ENCODE measurements around the gene RIMS1. TPM values are rescaled to one million over a fixed set of nuclear protein-coding genes. Genes with fewer than 3 reads are reported as not detected.

RIMS1 gene
- total and polyA plus RNA-seq, 12 donors = 0.06 to 9.2 (median 1.5) TPM; not detected in 2

GRCh38 chr6:72275888-72276287, 389.5 kb downstream of the RIMS1 start:
- H3K4me1 ChIP-seq (replicated peaks in 1 of 2) = no peaks in the 10 kb centered on the region
- no peaks in the 10 kb centered on the region for H3K36me3 ChIP-seq (replicated peaks in 1 of 2)
- H3K27me3 ChIP-seq = no peaks in the 10 kb centered on the region
- TF ChIP-seq CTCF (IDR thresholded peaks at IDR 0.05) = no peak
- TF ChIP-seq POLR2A (IDR thresholded peaks at IDR 0.05) = no peak
- WGBS, 4 donors = 46 to 70% (median 60%) methylated on average over 1 of the region's 1 CpG
- no peak for DNase-seq
- no peaks in the 10 kb centered on the region for H3K9me3 ChIP-seq (replicated peaks in 1 of 3)
- no peak overlapping the region for H3K27ac ChIP-seq
- intact Hi-C loops (cut with DNase I) = no loop called here
- H3K4me3 ChIP-seq = no peak overlapping the region

GRCh38 chr6:72282201-72282600, 395.9 kb downstream of the RIMS1 start:
- no peaks in the 10 kb centered on the region for H3K9me3 ChIP-seq (replicated peaks in 1 of 3)
- H3K4me1 ChIP-seq (replicated peaks in 1 of 2) = no peaks in the 10 kb centered on the region
- H3K27me3 ChIP-seq = no peaks in the 10 kb centered on the region
- no peak for DNase-seq
- no peak overlapping the region for H3K27ac ChIP-seq
- TF ChIP-seq CTCF (IDR thresholded peaks at IDR 0.05) (no peak), POLR2A (IDR thresholded peaks at IDR 0.05) (no peak)
- intact Hi-C loops (cut with DNase I) = no loop called here
- no peak overlapping the region for H3K4me3 ChIP-seq
- H3K36me3 ChIP-seq (replicated peaks in 1 of 2) = no peaks in the 10 kb centered on the region

- intact Hi-C loops (cut with DNase I) = no loop called here
- TF ChIP-seq CTCF (IDR thresholded peaks at IDR 0.05) = no peak
- no peak for DNase-seq
- H3K4me3 ChIP-seq = no peak overlapping the region
- no peaks in the 10 kb centered on the region for H3K36me3 ChIP-seq (replicated peaks in 1 of 2)
- no peak overlapping the region for H3K27ac ChIP-seq
- no peaks in the 10 kb centered on the region for H3K9me3 ChIP-seq (replicated peaks in 1 of 3)
- no peaks in the 10 kb centered on the region for H3K27me3 ChIP-seq
- 69 to 77% (median 72%) methylated on average over 3 of the region's 3 CpGs for WGBS, 4 donors
- no peaks in the 10 kb centered on the region for H3K4me1 ChIP-seq (replicated peaks in 1 of 2)
These were observed 397.2 kb downstream of the RIMS1 start for GRCh38 chr6:72283571-72283970.

- no peak overlapping the region for H3K4me3 ChIP-seq
- no peak for DNase-seq
- WGBS, 4 donors = 57 to 81% (median 62%) methylated on average over 1 of the region's 1 CpG
- H3K36me3 ChIP-seq (replicated peaks in 1 of 2) = no peaks in the 10 kb centered on the region
- H3K27me3 ChIP-seq = no peaks in the 10 kb centered on the region
- TF ChIP-seq POLR2A (IDR thresholded peaks at IDR 0.05) (no peak), CTCF (IDR thresholded peaks at IDR 0.05) (no peak)
- no peaks in the 10 kb centered on the region for H3K4me1 ChIP-seq (replicated peaks in 1 of 2)
- H3K9me3 ChIP-seq (replicated peaks in 1 of 3) = no peaks in the 10 kb centered on the region
- intact Hi-C loops (cut with DNase I) = no loop called here
- no peak overlapping the region for H3K27ac ChIP-seq
These were observed 400.6 kb downstream of the RIMS1 start for GRCh38 chr6:72286911-72287311.

All from adrenal gland (tissue), 12 donors.